Smooth muscle cell (in vitro differentiated cells): ENCODE results near the gene LIPM. TPM values are rescaled to one million over a fixed set of nuclear protein-coding genes. Genes with fewer than 3 reads are reported as not detected.

ENCODE experiments used
- DNase-seq: peaks from one replicate; lab custom pipeline; 2025; ENCODE audit not compliant: unreplicated experiment; lab: John Stamatoyannopoulos, UW
- H2AFZ ChIP-seq: fragments of 200-600 bp; sonication (generic); 2 replicates; pipeline ENCODE4 v1.6.0; 2016; ENCODE audit warnings: antibody characterized with exemption, low read depth, mild to moderate bottlenecking
- H3F3A ChIP-seq: fragments of 200-600 bp; sonication (generic); 2 replicates; pipeline ENCODE4 v1.6.0; 2017; ENCODE audit warnings: antibody characterized with exemption, low read depth
- H3K27ac ChIP-seq: fragments of 200-600 bp; sonication (generic); 2 replicates; pipeline ENCODE4 v1.5.1; 2016; ENCODE audit warnings: low read depth, mild to moderate bottlenecking
- H3K27me3 ChIP-seq: fragments of 200-600 bp; sonication (generic); 2 replicates; pipeline ENCODE4 v1.6.1; 2016; ENCODE audit warnings: low read depth, mild to moderate bottlenecking
- H3K36me3 ChIP-seq: fragments of 200-600 bp; sonication (generic); 2 replicates; pipeline ENCODE4 v1.5.1; 2016; ENCODE audit warnings: low read depth
- H3K4me1 ChIP-seq: fragments of 200-600 bp; sonication (generic); 2 replicates; pipeline ENCODE4 v1.5.1; 2016; ENCODE audit warnings: low read depth
- H3K4me2 ChIP-seq: fragments of 200-600 bp; sonication (generic); 2 replicates; pipeline ENCODE4 v1.6.0; 2016; ENCODE audit warnings: mild to moderate bottlenecking
- H3K4me3 ChIP-seq: fragments of 200-600 bp; sonication (generic); 2 replicates; pipeline ENCODE4 v1.5.1; 2016; ENCODE audit warnings: mild to moderate bottlenecking
- H3K79me2 ChIP-seq: fragments of 200-600 bp; sonication (generic); 2 replicates; pipeline ENCODE4 v1.6.0; 2016; ENCODE audit warnings: low read depth, mild to moderate bottlenecking
- H3K9ac ChIP-seq: fragments of 200-600 bp; sonication (generic); 2 replicates; pipeline ENCODE4 v1.6.0; 2016; ENCODE audit warnings: low read depth
- H3K9me3 ChIP-seq: fragments of 200-600 bp; sonication (generic); replicated peaks from 2 replicates; pipeline ENCODE4 v1.5.1; 2016; ENCODE audit warnings: low read depth
- H4K20me1 ChIP-seq: fragments of 200-600 bp; sonication (generic); 2 replicates; pipeline ENCODE4 v1.6.0; 2016; ENCODE audit warnings: low read depth
- CTCF ChIP-seq: fragments of 200-600 bp; sonication (generic); IDR thresholded peaks from 2 replicates; pipeline ENCODE4 v1.5.1; 2017; ENCODE audit warnings: borderline replicate concordance, mild to moderate bottlenecking, antibody characterized with exemption; ENCODE audit not compliant: insufficient read depth, poor library complexity, severe bottlenecking
- WGBS: methylation state at CpG from one replicate; pipeline ENCODE4 v1.1.7; 2016; ENCODE audit warnings: low lambda C conversion rate; 5-methylcytosine and 5-hydroxymethylcytosine counted together
- polyA plus RNA-seq: library from polyadenylated mRNA; unstranded; fragments of >200 nt; fragmentation: Nextera tagmentation; extraction: Ambion mirVana; gene quantifications from 2 replicates; pipeline ENCODE4 v1.2.1, GENCODE V29; 2016
- total RNA-seq: library from RNA; depleted of rRNA; stranded (reverse); fragments of >200 nt; gene quantifications from 2 replicates; pipeline ENCODE4 v1.2.3, GENCODE V29; 2014

The LIPM gene
- total and polyA plus RNA-seq, 2 experiments from 2014 or later: 0.67 TPM; not detected in 1

DNA sequence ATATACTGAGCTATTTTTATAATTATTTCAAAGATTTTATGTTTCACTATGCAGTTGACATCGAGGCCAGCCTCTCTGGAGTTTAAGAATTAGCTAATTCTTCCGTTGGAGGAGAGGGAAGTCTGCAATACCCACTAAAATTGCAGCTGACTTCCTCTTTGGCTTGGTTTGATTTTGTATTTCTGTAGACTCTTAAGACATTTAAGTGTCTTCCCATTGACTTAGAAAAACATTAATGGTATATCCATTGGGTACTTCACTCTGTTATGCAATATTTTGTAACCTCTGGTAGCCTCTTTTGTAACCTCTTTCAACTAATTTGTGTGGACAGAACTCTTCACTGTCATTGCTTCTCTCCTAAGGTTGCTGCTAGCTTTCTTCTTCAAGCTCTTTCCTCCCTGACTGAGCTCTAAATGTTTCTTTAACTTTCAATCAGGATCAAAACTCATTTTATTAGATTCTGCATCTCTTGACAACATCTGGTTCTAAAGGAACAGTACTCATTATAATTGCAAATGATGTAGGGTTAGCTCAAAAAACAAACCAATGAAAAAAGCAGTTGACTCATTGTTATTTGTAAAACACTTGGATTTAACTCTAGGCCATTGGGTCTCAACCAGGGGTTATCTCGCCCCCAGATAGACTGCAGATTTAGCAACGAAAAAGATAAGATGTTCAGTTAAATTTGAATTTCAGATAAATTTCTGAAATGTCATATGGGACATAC is 50.8 kb downstream of the LIPM start:
- 73% methylated on average over 4 of the region's 4 CpGs for WGBS
- Histone ChIP-seq H3K27me3 (peaks cover 4% of the 10 kb centered on the region), H3K9ac (no peak overlapping the region), H3K36me3 (no peaks in the 10 kb centered on the region), H3K4me1 (no peaks in the 10 kb centered on the region), H2AFZ (no peak overlapping the region), H3K4me2 (no peak overlapping the region), H3K27ac (no peak overlapping the region), H3K4me3 (no peak overlapping the region), H4K20me1 (no peaks in the 10 kb centered on the region), H3K79me2 (no peaks in the 10 kb centered on the region), H3F3A (no peaks in the 10 kb centered on the region), H3K9me3 (no peaks in the 10 kb centered on the region)
- no peak for DNase-seq
- no peak for TF ChIP-seq CTCF

- no peaks in the 10 kb centered on the region for H3K9me3 ChIP-seq
- H3K79me2 ChIP-seq: no peaks in the 10 kb centered on the region
- H3F3A ChIP-seq: no peaks in the 10 kb centered on the region
- DNase-seq: no peak
- peaks cover 10% of the 10 kb centered on the region for H3K27me3 ChIP-seq
- no peaks in the 10 kb centered on the region for H3K4me1 ChIP-seq
- H3K4me3 ChIP-seq: no peak overlapping the region
- H3K4me2 ChIP-seq: no peak overlapping the region
- no peak overlapping the region for H3K9ac ChIP-seq
- no peak overlapping the region for H3K27ac ChIP-seq
- H3K36me3 ChIP-seq: no peaks in the 10 kb centered on the region
- WGBS: 93% methylated on average over 3 of the region's 3 CpGs
- H2AFZ ChIP-seq: no peak overlapping the region
- no peak for TF ChIP-seq CTCF
- no peaks in the 10 kb centered on the region for H4K20me1 ChIP-seq
Measured at GRCh38 chr10:88854684-88855083, 52.2 kb downstream of the LIPM start.

- Histone ChIP-seq H3K27me3 (peaks cover 22% of the 10 kb centered on the region), H4K20me1 (no peaks in the 10 kb centered on the region), H3F3A (no peaks in the 10 kb centered on the region), H3K79me2 (no peaks in the 10 kb centered on the region), H3K27ac (peak overlapping the region; percentile 59), H3K9ac (no peak overlapping the region), H3K9me3 (no peaks in the 10 kb centered on the region), H3K36me3 (no peaks in the 10 kb centered on the region), H3K4me1 (no peaks in the 10 kb centered on the region), H3K4me3 (no peak overlapping the region), H3K4me2 (no peak overlapping the region), H2AFZ (no peak overlapping the region)
- no peak for DNase-seq
- TF ChIP-seq CTCF: no peak
Measured at GRCh38 chr10:88857831-88858230, 55.3 kb downstream of the LIPM start.

DNA sequence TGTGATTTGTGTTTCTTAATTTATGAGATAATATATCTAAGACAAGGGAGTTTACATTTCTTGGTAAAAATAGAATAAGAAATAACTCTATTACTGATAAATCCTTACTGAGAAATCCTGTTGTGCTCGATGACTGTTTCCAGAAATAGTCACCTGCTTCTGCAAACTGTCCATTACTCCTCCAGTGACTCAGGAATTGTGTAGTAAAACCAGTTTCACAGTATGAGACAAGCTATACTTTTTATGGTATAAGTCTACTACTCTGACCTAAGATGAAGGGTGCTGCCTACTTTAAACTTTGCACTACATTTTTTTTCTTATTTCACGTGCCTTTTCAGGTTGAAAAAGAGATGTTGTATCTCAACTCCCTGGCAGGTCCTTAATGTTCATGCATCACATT is 56.0 kb downstream of the LIPM start:
- Histone ChIP-seq H3K4me1 (no peaks in the 10 kb centered on the region), H3K79me2 (no peaks in the 10 kb centered on the region), H4K20me1 (no peaks in the 10 kb centered on the region), H3K4me2 (peak overlapping the region; percentile 9), H2AFZ (no peak overlapping the region), H3F3A (no peaks in the 10 kb centered on the region), H3K27ac (peak overlapping the region; percentile 59), H3K27me3 (peaks cover 29% of the 10 kb centered on the region), H3K4me3 (no peak overlapping the region), H3K9me3 (no peaks in the 10 kb centered on the region), H3K9ac (no peak overlapping the region), H3K36me3 (no peaks in the 10 kb centered on the region)
- 57% methylated on average over 2 of the region's 2 CpGs for WGBS
- TF ChIP-seq CTCF: no peak
- DNase-seq: no peak
